HEK293 (cell line): ENCODE results near the gene ZER1.
A peak's percentile ranks its signal among the peaks of the same experiment; 100 is the strongest.

Experiments used
- CTCF ChIP-seq: fragments of 450-650 bp; formaldehyde crosslinking; IDR thresholded peaks from 2 replicates; pipeline ENCODE4 v1.5.1; 2016; ENCODE audit warnings: missing biosample characterization, missing genetic modification characterization
- KLF16 ChIP-seq: fragments of 450-650 bp; formaldehyde crosslinking; IDR thresholded peaks from 2 replicates; pipeline ENCODE4 v1.5.1; 2017; ENCODE audit warnings: missing biosample characterization, missing genetic modification characterization
- TCF7L2 ChIP-seq: IDR thresholded peaks from 2 replicates; pipeline ENCODE4 v1.6.1; 2011; ENCODE audit warnings: low read depth, mild to moderate bottlenecking, inconsistent platforms, low read length, moderate library complexity, borderline replicate concordance
- ZBTB8A ChIP-seq: fragments of 450-650 bp; formaldehyde crosslinking; IDR thresholded peaks from 2 replicates; pipeline ENCODE4 v1.5.1; 2016; ENCODE audit warnings: missing biosample characterization, missing genetic modification characterization
- ZNF121 ChIP-seq: fragments of 450-650 bp; formaldehyde crosslinking; IDR thresholded peaks from 2 replicates; pipeline ENCODE4 v1.5.1; 2016; ENCODE audit warnings: missing biosample characterization, missing genetic modification characterization
- ZNF184 ChIP-seq: fragments of 450-650 bp; IDR thresholded peaks from 2 replicates; pipeline ENCODE4 v1.5.1; 2018; ENCODE audit warnings: missing biosample characterization, mild to moderate bottlenecking, missing genetic modification characterization
- ZNF362 ChIP-seq: fragments of 450-650 bp; formaldehyde crosslinking; IDR thresholded peaks from 2 replicates; pipeline ENCODE4 v1.5.1; 2016; ENCODE audit warnings: missing biosample characterization, missing genetic modification characterization
- ZNF37A ChIP-seq: fragments of 450-650 bp; IDR thresholded peaks from 2 replicates; pipeline ENCODE4 v1.5.1; 2018; ENCODE audit warnings: missing biosample characterization, missing genetic modification characterization
- ZNF624 ChIP-seq: fragments of 450-650 bp; formaldehyde crosslinking; IDR thresholded peaks from 2 replicates; pipeline ENCODE4 v1.5.1; 2017; ENCODE audit warnings: missing biosample characterization, missing genetic modification characterization
- ZSCAN5A ChIP-seq: fragments of 450-650 bp; formaldehyde crosslinking; IDR thresholded peaks from 2 replicates; pipeline ENCODE4 v1.5.1; 2016; ENCODE audit warnings: missing biosample characterization, missing genetic modification characterization

GRCh38 chr9:128702445-128702948 is 69.2 kb downstream of the ZER1 start, which contains the start of gene PKN3:
- TF ChIP-seq ZNF184 (tag by site-specific recombination) = 0 out of 2 replicates have a peak, but pooled peaks have one; percentile 32
- no peak for TF ChIP-seq TCF7L2
- 0 out of 2 replicates have a peak, but pooled peaks have one; percentile 69 for TF ChIP-seq ZSCAN5A (tag by site-specific recombination)
- TF ChIP-seq ZNF624 (tag by site-specific recombination) = no peak
- TF ChIP-seq KLF16 (tag by site-specific recombination) = peak; percentile 40; the same call in 1 of the 2 replicates
- TF ChIP-seq ZNF362 = no peak
- peak; percentile 94 for TF ChIP-seq CTCF (tag by site-specific recombination)
- TF ChIP-seq ZBTB8A (tag by site-specific recombination) = peak; percentile 98
- no peak for TF ChIP-seq ZNF37A (tag by site-specific recombination)
- TF ChIP-seq ZNF121 (tag by site-specific recombination) = no peak
